GM10248 (cell line): ENCODE results near the gene IQSEC1.

Source experiments
- CTCF ChIA-PET: fragments of 300-600 bp; sonication (Branson Sonifier 250); formaldehyde crosslinking; extraction: SDS; loops from one replicate; lab custom pipeline; 2021; ENCODE audit warnings: antibody characterized with exemption; lab: Yijun Ruan, JAX
- POLR2A ChIA-PET: fragments of 350-650 bp; sonication (Branson Sonifier 250); formaldehyde crosslinking; extraction: SDS; loops from one replicate; lab custom pipeline; 2020; ENCODE audit warnings: antibody characterized with exemption; lab: Yijun Ruan, JAX
- DNase-seq: peaks from one replicate; pipeline ENCODE4 v3.0.0; 2012; ENCODE audit errors: extremely low spot score
- CTCF ChIP-seq: IDR thresholded peaks from 2 replicates; pipeline ENCODE4 v1.5.1; 2012; ENCODE audit warnings: mild to moderate bottlenecking, low read depth; ENCODE audit errors: extremely low read depth, missing control alignments, control extremely low read depth

IQSEC1 gene

DNA sequence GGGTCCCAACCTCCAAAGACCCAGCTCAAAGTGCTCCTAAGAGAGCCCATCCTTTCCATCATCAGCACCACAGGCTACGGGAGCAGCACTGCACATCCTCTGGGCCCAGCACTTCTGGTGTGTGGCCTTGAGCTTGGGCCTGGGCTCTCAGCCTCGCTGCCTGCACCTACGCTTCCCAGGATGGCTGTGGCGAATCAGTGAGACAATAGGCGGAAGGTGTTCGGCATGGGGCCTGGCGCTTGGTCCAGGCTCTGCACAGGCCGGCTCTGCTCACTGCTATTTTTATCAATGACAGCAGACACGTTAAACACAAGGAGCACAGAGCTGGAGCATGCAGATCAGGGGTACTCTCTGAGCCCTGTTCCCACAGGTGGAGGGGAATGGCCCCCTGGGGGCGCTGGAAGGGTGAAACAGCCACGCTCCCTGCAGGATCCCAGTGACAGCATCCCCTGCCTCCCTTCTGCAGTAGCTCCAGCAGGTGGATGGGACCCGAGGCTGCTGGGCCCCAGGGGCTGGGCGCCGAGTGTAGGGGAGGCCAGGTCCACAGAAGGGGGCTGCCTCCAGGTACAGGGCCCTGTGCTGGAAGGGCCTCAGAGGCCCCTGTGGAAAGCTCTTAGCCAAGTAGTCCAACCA lies 141.8 kb downstream of the IQSEC1 start:
- ChIA-PET POLR2A (no interaction called here), CTCF (interaction anchor here (0.7 to 2.9 kb wide), 5 partner anchors 10 to 211 kb away, joined by 3 to 8 read pairs (median 3); no protein-coding TSS in a partner anchor)
- no peak for DNase-seq

GRCh38 chr3:12929801-12930200 lies 143.4 kb downstream of the IQSEC1 start:
- TF ChIP-seq CTCF: no peak
- ChIA-PET CTCF (interaction anchor here (0.8 to 1.7 kb wide), 3 partner anchors 31 to 62 kb away, joined by 3 to 5 read pairs (median 4); no protein-coding TSS in a partner anchor), POLR2A (no interaction called here)
- no peak for DNase-seq

More for the DNA sequence above, 141.8 kb downstream of the IQSEC1 start:
- no peak for TF ChIP-seq CTCF

- POLR2A ChIA-PET: no interaction called here
These were observed 146.6 kb downstream of the IQSEC1 start for GRCh38 chr3:12926660-12927059.

DNA sequence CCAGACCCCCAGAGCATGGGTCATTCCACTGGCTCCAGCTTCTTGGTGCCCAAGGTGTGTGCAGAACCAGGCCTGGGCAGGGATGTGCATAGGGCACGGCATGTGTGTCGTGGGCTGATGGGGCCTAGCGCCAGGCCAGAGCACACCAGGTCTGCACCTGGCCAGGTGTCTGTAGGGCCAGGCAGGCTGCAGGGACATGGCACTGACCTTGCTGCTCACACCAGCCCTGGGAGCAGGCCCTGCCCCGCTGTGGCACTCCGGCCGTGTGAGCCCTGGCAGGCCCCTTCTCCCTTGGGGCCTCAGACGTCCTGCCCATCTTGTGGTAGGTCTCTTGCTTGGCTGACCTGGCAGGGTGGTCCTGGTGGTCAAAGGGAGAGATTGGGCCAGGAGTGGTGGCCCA lies 147.6 kb downstream of the IQSEC1 start:
- no peak for TF ChIP-seq CTCF
- ChIA-PET POLR2A (no interaction called here), CTCF (no interaction called here)
- DNase-seq: no peak

More at GRCh38 chr3:12926660-12927059, 146.6 kb downstream of the IQSEC1 start:
- CTCF ChIA-PET: no interaction called here
- no peak for DNase-seq
- no peak for TF ChIP-seq CTCF

GRCh38 chr3:12924437-12924836 lies 148.8 kb downstream of the IQSEC1 start:
- ChIA-PET POLR2A (no interaction called here), CTCF (no interaction called here)
- no peak for TF ChIP-seq CTCF
- peak; percentile 37 for DNase-seq

- DNase-seq: no peak
- ChIA-PET CTCF (no interaction called here), POLR2A (no interaction called here)
- TF ChIP-seq CTCF: no peak
These were observed 150.3 kb downstream of the IQSEC1 start for GRCh38 chr3:12922881-12923431.
